Ramos (cell line): ENCODE measurements around the gene TASP1.
"Not testable (repeated sequence)": the region's sequence is repeated elsewhere in the genome, so short reads cannot be mapped to it uniquely, and the experiment has no call there.

Experiments used
- in situ Hi-C: fragments of 300-500 bp; cut with MboI; formaldehyde crosslinking; loops from one replicate; pipeline ENCODE4 v1.14.3; 2022; ENCODE audit warnings: low sequenced_read_pairs; ENCODE audit not compliant: unreplicated experiment

The TASP1 gene, protein sequence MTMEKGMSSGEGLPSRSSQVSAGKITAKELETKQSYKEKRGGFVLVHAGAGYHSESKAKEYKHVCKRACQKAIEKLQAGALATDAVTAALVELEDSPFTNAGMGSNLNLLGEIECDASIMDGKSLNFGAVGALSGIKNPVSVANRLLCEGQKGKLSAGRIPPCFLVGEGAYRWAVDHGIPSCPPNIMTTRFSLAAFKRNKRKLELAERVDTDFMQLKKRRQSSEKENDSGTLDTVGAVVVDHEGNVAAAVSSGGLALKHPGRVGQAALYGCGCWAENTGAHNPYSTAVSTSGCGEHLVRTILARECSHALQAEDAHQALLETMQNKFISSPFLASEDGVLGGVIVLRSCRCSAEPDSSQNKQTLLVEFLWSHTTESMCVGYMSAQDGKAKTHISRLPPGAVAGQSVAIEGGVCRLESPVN

DNA sequence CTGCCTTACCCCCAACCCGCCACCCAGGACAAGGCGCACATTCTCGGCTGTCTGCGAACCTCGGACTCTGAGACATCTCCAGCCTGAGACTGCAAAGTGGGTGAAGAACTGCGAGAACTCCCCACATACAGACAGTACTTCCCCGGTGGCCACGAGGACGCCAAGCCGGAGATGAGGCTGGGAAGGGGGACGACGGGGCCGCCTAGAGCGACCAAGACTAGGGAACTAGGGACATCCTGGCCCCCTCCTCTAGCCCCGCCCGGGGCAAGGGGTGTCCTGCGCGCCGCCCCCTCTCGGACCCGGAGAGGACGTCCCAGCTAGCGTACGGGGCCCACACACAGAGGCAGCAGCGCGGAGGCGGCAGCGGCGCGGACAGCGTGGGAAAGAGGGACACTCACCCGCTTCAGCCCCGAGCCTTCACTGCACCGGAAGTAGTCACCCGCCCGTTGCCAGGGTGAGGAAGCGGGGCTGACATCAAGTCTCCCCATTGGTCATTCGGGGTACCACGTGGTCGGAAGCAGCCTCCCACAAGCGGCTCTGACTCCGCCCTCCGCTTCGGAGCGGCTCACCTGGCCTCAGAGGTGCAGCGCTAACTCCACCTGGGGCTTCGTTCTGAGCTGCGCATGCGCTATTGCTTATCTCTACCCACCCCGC is at the start of gene TASP1:
TASP1 (minus strand) TSS at position 437 of the 654 bp plus-strand sequence. CDS start 8,854 bp downstream, outside the sequence.
- in situ Hi-C loops, result no loop called here

DNA sequence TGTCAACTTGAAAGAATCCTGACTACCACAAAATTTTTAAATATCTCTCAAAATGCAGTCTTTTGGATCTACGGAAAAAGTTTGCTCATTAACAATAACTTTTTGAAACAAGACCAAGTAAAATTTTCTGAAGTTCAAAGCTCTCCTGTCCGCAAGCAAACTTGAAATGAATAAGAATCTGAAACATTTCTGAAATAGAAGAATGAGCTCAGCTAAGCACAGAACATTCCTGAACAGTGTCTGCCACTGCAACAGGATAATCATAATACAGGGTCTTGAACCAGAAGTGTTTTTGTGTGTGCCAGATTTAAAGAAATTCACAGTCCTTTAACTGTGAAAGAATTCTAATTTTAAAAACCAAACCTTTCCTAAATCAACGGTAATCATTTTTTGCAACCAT is 49.1 kb upstream of the TASP1 start:
- in situ Hi-C loops, result no loop called here

DNA sequence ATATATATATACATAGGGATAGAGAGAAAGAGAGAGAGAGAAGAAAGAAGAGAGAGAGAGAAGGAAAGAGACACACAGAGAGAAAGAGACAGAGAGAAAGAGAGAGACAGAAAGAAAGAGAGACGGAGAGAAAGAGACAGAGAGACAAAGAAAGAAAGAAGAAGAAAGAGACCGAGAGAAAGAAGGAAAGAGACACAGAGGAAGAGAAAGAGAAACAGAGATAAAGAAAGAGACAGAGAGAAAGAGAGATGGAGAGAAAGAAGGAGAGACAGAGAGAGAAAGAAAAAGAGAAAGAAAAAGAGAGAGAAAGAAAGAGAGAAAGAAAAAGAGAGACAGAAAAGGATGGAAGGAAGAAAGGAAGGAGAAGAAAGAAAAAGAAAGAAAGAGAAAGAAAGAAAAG is 46.9 kb upstream of the TASP1 start:
- in situ Hi-C loops, result no loop called here

DNA sequence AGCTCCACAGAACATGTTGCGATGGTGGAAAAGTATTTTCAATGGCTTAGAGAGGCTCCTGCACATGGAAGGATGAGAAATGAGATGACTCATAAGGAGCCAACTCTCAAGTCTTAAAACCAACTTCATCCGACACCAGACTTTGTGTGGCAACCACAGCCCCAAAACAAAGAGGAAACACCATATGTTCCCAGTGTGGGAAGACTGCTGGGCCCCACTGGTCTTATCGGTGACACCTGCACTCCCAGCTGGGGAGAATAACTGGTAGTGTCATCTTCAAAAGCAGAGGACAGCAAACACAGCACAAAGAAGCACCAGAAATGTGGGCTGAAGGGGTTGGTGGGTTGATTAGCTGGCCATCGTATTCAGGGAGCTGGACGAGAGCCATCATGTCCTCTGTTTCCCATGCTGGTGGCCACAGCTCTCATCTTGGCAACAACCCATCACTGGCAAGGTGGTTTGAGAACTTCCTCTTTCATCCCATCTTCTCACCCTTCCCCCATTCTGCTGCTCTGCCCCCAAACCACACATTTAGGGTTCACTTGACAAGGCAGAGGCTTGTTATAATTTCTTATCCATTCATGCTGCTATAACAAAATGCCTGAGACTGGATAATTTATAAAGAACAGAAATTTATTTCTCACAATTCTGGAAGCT is 46.0 kb upstream of the TASP1 start:
- in situ Hi-C loops, result no loop called here

DNA sequence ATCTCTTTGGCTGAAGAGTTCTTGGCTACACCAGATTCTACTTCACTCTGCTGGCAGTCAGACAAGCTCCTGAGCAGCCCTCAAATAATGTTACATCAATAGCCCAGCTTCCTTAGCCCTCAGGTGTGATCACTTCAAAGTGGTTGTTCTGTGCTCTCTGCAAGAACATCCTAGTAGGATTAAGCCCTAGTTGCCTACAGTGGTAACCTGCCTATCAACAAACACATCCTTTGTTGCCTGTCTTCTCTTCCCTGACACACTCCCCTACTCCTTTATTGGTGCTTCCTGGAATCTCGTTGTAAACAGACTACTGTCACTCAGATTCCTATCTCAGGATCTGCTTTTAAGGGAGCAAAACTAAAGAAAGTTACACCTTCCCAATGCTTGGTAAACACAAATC is 45.1 kb upstream of the TASP1 start:
- in situ Hi-C loops, result no loop called here

DNA sequence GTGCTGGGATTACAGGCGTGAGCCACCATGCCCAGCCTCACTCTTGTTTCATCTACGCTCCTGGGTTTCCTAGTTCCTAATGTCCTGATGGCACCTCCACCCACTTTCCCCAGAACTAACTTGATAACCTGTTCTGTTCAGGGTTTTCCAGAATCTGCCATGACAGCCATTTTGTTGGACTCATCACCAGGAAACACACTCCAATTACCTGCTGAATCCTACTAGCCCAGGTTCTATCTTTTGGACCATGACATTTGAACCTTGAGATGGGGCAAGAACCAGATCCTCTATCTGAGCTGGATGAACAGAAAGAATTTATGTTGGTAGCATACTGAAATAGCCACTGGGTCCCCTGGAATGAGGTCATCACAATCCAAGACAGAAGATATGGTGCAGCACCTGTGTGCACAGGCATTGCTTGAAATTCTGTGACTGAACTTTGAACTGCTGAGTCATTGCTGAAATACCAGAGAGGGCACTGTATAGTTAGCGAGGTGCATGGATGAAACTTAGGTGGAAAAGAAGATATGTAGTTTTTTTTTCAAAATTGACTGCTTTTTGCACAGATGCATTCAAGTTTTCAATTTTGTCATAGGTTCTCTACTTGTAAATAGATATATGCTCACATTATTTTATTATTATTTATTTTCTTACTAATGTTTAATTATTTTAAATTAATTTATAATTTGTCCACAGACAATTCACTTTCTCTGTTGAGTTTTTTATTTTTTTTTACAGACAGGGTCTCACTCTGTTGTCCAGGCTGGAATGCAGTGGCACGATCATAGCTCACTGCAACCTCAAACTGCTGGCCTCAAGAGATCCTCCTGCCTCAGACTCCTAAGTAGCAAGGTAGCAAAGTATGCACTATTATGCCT is 42.8 kb upstream of the TASP1 start:
- in situ Hi-C loops, result no loop called here

DNA sequence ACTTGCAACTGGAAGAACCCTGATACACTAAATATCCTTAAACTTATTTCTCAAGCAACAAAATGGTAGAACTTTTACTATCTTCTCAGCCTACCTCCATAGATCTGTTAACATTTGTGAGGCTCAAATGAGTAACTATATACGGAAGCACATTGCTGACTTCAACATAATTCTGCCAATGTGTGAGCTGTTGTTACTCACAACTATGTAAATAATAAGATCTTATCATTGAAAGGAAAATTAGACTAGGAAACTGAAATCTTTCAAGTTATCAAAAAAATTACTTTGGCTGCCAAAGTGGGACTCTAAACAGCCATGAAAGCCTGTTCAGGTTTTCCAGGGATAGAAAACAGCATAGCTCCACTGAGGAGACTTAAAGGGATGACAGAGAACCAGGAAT is 40.2 kb upstream of the TASP1 start:
- in situ Hi-C loops, result no loop called here

DNA sequence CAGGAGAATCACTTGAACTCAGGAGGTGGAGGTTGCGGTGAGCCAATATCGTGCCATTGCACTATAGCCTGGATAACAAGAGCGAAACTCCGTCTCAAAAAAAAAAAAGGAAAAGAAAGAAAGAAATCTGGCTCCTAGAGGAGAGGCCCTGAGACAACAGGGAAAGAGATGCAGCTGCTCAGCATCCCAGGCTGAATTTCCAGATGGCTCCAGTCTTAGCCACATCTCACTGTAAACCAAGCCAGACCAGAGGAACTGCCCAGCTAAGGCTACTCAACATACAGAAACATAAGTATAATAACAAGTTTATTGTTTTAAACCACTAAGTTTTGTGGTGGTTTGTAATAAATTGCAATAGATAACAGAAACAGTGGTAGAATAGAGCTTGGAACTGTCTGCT is 38.5 kb upstream of the TASP1 start:
- in situ Hi-C loops, result no loop called here

DNA sequence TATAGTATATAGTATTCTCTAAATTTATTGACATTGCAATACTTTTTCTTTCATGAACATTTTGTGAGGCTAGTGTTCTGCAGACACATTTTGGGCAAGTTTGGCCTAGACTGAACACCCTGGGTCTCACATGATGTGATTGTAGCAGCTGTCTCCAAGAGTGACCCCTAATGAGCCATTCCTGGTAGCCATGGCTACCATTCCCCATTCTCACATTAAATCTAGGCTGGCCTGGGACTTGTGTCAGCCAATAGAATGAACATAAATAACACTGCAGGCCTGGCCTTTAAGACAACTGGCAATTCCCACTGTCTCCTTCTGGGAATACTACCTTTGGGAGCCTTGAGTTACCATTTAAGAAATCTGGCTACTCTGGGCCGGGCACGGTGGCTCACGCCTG is 38.0 kb upstream of the TASP1 start:
- in situ Hi-C loops, result no loop called here

DNA sequence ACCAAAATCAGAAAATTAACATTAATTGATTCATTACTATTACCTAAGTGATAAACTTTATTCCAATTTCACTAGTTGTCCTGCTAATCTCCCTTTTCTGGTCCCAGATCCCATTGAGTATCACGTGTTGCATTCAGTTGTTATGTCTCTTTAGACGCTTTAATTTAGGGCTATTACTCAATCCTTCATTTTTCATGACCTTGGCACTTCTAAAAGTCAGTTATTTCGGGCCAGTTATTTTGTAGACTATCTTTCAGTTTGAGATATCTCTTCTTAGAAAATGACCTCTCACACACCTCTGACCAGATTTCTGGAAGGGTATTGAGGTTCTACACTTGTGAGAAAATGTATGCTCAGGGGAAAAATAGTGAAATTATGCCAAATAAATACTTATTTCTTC is 34.0 kb upstream of the TASP1 start:
- in situ Hi-C loops, result no loop called here

DNA sequence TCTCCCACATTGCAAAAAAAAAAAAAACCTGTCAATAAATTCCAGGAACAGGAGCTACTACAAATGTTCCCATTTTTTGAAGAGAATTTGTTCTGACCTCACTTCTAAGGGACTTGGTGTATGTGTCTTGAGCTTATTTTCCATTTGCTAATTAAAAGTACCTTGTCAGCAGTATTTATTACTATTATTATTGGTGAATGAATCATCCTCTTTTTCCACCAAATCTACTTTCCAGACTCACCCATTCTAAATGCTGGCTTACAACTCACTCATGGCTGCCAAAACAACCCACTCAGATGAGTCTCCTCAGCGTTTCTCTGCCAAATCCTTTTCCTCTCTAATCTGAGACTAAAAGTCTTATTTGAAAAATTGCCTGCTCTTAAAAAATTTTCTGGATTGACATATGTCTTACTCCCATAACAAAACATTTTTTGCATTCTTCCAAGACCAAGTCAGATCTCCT is 33.2 kb upstream of the TASP1 start:
- in situ Hi-C loops, result no loop called here

DNA sequence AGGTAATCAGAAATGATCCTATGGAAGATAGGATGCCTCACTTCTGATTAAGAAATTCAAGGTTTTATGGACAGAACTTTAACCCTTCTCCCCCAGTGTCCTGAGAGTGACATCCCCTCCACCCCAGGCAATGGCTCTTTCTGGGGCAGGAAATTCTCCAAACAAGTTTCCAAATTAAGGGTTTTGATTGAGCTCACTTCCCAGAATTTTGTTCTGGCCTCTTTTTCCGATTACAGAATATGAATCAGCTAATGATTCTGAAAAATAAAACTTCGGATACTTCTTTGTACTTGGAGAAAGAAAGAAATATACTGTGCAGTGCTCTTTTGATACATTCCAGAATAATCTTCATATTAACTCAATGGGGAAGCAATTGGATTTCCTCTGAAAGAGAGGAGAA is 32.8 kb upstream of the TASP1 start:
- in situ Hi-C loops, result no loop called here

DNA sequence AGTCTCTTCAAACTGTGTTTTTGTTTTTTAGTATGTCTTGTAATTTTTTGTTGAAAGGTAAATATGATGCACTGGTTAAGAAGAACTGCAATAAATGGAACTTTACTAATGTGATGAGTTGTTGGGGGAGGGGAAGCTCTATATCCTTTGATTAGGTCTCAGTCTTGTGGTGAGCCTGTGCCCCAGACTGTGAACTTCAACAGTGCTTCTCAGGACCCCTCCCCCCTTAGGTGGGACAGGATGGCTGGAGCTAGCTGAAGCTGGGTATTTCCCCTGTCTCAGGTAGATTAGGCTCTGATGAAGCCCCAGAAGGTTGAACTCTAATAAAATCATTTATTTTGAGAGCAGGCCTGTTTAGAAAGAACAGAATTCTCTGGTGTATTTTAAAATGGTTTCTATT is 31.4 kb upstream of the TASP1 start:
- in situ Hi-C loops, result no loop called here

DNA sequence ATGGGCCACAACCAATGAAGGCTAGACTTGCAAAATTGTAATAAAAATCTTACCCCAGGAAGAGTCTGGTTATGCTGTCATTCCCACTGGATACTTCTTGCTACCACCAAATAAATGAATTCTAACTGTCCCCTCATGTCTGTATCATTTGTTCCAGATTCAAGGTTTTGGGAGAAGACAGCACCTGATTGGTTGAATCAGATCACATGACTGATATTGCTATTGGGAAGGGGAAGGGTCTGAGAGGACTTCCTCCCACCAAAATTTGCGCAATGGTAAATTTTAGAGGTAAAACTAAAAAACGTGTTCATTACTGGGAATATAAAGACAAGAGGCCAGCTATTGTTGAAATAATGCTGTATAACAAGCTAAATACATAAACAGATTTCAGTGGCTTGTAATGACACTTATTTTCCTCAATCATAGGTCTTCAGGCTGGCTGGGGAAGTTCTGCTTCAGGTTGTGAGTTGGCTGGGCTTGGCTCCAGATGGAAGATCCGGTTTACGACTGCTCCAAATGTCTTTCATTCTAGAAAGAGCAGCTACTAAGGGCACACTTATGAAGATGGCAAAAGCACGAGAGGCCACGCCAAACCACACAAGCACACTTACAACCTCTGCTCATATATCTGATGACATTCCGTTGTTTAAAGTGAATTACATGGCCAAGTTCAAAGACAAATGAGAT is 27.1 kb upstream of the TASP1 start:
- in situ Hi-C loops, result no loop called here

DNA sequence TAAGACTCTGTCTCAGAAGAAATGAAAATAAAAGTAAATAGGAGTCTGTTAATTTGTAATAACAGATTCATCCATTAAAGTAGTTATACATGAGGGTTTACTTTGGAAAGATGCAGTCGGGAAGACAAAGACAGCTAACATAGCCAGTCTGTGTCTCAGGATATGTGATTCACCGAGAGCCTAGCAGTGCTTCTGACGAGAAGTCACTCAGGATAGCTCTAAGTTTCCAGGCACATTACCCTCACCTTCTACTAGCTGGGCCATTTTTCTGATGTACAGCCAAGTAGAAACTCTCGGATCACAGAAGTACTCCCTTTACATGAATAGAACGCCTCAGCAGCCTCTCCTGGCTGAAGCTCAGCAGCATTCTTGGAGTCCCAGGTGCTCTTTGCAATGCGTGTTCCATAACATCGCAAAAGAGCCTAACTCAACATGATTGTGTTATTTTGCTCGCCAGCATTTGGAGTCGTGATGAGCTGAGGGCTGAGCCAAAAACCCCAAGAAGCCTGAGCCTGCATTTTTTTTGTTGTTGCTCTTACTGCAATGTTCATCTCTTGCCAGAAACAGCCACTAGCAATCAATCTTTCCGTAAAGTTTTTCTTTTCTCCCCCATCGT is 22.4 kb upstream of the TASP1 start:
- in situ Hi-C loops, result no loop called here

DNA sequence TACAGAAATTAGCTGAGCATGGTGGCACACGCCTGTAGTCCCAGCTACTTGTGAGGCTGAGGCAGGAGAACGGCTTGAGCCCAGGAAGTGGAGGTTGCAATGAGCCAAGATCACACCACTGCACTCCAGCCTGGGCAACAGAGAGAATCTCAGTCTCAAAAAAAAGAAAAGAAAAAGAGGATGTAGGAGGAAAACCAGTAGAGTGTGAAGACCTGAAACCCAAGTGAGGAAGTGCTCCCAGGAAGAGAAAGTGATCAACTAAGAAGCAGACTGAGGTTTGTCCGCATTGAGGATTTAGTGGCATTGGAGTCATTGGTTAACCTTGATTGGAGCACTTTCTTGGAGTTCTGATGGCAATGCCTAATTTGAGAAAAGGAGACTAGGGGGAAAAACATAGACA is 20.6 kb upstream of the TASP1 start:
- in situ Hi-C loops, result no loop called here

DNA sequence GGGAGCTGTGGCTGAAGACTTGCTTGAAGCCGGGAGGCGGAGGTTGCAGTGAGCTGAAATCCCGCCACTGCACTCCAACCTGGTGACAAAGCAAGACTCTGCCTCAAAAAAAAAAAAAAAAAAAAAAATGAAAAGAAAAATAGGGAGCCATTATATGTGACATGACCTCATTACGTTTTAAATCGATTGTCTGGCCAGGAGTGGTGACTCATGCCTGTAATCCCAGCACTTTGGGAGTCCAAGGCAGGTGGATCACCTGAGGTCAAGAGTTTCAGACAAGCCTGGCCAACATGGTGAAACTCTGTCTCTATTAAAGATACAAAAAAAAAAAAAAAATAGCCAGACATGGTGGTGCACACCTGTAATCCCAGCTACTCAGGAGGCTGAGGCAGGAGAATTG is 19.3 kb upstream of the TASP1 start:
- in situ Hi-C loops, result not testable (repeated sequence)

DNA sequence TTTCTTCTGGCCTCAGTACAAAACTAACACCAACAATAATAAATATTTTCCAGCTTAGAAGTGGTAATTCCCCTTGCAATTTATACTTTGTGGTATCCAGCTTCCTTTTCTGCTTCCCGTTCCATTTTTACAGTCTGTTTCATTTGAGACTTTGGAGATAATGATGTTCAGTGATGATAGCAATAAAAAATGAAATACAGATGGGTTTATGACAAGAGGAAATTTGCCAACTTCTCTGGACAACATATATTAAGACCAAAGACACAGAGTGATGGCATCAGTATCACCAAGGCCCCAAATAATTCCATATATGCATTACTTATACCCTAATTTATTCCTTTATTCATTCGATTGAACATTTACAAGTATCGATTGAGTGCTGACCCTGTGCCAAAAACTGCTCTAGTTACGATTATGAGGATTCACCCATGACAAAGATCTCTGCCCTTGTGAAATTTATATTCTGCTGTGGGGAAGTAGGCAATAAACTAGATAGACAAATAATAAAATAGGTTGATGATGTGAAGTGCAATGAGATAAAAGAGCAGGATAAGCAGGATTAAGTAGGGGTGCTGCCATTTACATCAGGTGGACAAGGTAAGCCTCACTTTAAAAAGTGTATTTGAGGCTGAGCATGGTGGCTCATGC is 18.1 kb upstream of the TASP1 start:
- in situ Hi-C loops, result no loop called here

DNA sequence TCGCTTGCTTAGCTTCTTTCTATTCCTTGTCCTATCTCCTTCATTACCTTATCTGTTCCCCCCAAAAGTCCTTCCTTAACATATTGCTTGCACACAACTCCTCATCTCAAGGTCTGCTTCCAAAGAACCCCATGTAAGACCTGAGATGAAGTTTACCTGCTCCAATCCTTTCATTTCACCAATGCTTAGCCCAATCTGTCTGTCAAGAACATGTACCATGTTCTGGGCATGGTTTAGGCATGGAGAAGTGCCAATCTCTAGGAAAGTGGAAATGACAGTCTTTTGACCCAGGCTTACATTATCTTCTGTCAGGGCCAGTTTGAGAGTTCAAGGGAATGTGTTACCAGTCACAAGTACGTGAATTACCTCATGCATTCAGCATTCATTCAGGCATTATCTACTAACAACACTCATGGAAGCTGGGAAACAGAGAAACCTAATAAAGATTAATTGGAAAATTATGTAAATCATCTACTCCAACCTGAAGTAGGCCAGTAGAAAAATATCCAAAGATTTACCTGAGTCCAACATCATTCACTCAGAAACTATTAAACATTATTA is 15.8 kb upstream of the TASP1 start:
- in situ Hi-C loops, result no loop called here
